Measurements from ENCODE around the gene TCHP.

Gene TCHP

GRCh38 chr12:109963743-109964429, 63.8 kb downstream of the TCHP start:
- no peak for DNase-seq

- DNase-seq: no peak
These were observed 66.5 kb downstream of the TCHP start for GRCh38 chr12:109966546-109966945.

GRCh38 chr12:109967383-109968031, 67.4 kb downstream of the TCHP start:
- no peak for DNase-seq

Measured in suppressor macrophage (primary cell).